GM23248 (cell line): ENCODE data around the gene RABGAP1L.

Experiments used
- EZH2 ChIP-seq: fragments of 200-600 bp; sonication (generic); IDR thresholded peaks from 2 replicates; pipeline ENCODE4 v1.6.1; 2018; ENCODE audit warnings: antibody characterized with exemption, mild to moderate bottlenecking; ENCODE audit not compliant: insufficient read depth, poor library complexity, severe bottlenecking
- EZH2phosphoT487 ChIP-seq: fragments of 200-600 bp; sonication (generic); IDR thresholded peaks from 2 replicates; pipeline ENCODE4 v1.6.1; 2018; ENCODE audit warnings: antibody characterized with exemption, moderate library complexity, mild to moderate bottlenecking, low read depth; ENCODE audit not compliant: insufficient read depth

DNA sequence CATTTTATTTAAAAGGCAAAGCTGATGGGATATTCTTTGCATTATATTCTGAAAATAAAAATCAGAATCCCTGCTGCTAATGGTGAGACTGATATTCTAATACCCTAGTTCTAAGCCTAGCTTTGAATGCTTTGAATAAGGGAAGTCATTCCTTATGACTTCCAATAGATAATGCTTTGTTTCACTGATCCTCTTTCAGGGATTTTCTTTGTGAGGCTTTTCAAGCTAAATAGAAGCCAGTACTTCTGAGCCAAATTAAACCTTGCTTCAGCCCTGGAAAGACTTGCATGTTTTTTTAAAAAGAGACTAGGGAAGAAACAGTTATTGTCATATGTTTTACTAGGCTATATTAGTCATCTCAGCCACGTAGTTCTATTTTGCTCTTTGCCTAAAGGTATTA lies 771.9 kb downstream of the RABGAP1L start:
- no peak for TF ChIP-seq EZH2
- no peak for TF ChIP-seq EZH2phosphoT487
